Measurements from ENCODE around the gene MAN2A2.
A peak's percentile ranks its signal among the peaks of the same experiment; 100 is the strongest.
"Not testable (repeated sequence)": the region's sequence is repeated elsewhere in the genome, so short reads cannot be mapped to it uniquely, and the experiment has no call there.

The MAN2A2 gene

GRCh38 chr15:90926766-90927165, 23.7 kb downstream of the MAN2A2 start:
- peaks cover 42% of the 10 kb centered on the region for H3K4me1 Mint-ChIP-seq
- not testable (repeated sequence) for H3K4me3 Mint-ChIP-seq; H3K9me3 Mint-ChIP-seq; H3K27me3 Mint-ChIP-seq; DNase-seq; H3K27ac Mint-ChIP-seq; H3K36me3 Mint-ChIP-seq (ENCODE audit: low read depth); ATAC-seq

DNA sequence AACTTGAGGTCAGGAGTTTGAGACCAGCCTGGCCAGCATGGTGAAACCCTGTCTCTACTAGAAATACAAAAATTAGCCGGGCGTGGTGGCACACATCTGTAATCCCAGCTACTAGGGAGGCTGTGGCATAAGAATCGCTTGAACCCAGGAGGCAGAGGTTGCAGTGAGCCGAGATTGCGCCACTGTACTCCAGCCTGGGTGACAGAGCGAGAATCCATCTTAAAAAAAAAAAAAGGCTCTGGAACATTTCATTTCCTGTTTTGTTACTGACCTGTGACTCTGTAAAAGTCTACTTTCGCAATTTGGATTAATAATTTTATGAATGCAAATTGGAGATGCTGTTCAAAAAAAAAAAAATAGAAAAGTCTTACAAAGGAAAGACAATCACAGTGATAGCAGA, 25.0 kb downstream of the MAN2A2 start:
- not testable (repeated sequence) for H3K36me3 Mint-ChIP-seq (ENCODE audit: low read depth); H3K27ac Mint-ChIP-seq; H3K9me3 Mint-ChIP-seq; ATAC-seq; DNase-seq; H3K27me3 Mint-ChIP-seq
- Mint-ChIP-seq H3K4me3 (peak overlapping the region; percentile 57), H3K4me1 (peaks cover 46% of the 10 kb centered on the region)

DNA sequence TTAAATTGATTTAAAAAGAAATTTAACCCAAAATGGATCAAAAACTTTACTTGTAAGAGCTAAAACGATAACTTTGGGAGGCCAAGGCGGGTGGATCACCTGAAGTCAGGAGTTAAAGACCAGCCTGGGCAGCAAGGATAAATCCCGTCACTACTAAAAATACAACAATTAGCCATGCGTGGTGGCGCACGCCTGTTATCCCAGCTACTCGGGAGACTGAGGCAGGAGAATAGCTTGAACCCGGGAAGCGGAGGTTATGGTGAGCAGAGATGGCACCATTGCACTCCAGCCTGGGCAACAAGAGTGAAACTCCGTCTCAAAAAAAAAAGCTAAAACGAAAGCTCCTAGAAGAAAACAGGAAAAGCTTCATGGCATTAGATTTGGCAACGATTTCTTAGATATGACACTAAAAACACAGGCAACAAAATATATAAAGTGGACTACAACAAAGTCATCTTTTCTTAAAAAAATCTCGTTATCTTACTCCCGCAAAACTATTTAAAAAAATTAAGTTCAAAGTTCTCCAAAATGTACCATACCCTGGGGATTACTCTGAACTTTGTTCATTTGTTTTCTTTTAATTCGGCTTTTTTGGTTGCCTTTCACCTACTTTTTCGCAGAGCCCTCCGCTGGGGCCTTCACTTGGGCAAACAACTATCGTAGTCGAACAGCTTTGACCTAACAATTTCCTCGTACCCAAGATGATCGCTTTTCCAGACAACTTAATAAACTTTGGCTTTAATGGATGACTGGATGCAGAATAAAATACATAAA, 26.3 kb downstream of the MAN2A2 start:
- Mint-ChIP-seq H3K9me3 (no peaks in the 10 kb centered on the region), H3K27me3 (no peaks in the 10 kb centered on the region), H3K4me1 (peaks cover 48% of the 10 kb centered on the region), H3K4me3 (peak overlapping the region; percentile 98), H3K36me3 (ENCODE audit: low read depth) (no peaks in the 10 kb centered on the region), H3K27ac (peak overlapping the region; percentile 99)
- DNase-seq = no peak
- ATAC-seq = no peak

DNA sequence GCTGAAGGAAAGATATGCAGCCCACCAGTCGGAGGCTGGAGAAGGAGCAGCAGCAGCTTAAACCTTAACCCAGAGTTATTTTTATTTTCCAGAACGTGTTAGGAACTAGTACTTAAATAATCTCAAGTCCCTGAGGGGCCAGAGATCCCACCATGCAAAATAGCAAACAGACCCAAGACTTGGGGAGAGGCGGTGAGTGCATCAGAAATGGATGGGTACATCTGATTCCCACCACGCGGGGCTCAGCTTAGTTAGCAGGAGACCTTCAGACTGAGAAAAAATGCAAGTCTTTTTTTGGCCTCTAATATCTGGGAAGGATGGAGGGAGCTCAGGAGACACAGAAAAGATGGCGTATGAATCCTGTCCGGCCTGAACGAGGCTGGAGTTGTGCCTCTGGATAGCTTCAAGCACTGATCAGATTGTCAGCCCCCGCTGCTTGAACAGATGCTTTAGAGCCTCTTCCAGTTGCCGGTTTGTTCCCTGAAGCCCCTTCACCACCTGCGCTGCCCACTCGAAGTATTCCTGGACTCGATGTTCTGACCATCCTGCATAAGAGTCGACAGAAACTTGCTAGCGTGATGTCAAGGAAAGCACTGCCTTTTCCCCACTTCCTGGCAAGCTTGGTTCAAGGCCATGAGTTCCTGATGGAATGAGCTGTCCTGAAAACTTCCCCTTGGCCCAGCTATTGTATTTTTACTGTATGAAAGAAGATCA, 27.9 kb downstream of the MAN2A2 start:
- H3K27ac Mint-ChIP-seq = peak overlapping the region; percentile 99
- no peaks in the 10 kb centered on the region for H3K9me3 Mint-ChIP-seq
- H3K36me3 Mint-ChIP-seq (ENCODE audit: low read depth) = no peaks in the 10 kb centered on the region
- ATAC-seq (no peak), DNase-seq (peak; percentile 12)
- H3K4me3 Mint-ChIP-seq = peak overlapping the region; percentile 98
- H3K27me3 Mint-ChIP-seq = no peaks in the 10 kb centered on the region
- peaks cover 52% of the 10 kb centered on the region for H3K4me1 Mint-ChIP-seq

DNA sequence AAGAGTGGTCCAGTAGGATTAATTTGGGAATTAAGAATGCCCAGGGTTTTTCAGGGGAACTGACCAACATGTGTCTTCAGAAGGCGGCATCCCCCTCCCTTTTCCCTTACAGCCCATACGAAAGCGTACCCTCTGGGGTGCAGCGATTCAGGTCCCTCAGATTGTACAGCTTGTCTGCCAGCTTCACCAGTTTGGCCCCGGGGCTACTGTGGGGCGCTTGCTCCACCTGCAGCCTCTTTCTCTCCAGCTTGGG, 28.4 kb downstream of the MAN2A2 start:
- ATAC-seq (no peak), DNase-seq (no peak)
- no peaks in the 10 kb centered on the region for H3K27me3 Mint-ChIP-seq
- no peaks in the 10 kb centered on the region for H3K9me3 Mint-ChIP-seq
- H3K4me3 Mint-ChIP-seq = peak overlapping the region; percentile 98
- H3K4me1 Mint-ChIP-seq = peaks cover 57% of the 10 kb centered on the region
- peak overlapping the region; percentile 99 for H3K27ac Mint-ChIP-seq
- H3K36me3 Mint-ChIP-seq (ENCODE audit: low read depth) = no peaks in the 10 kb centered on the region

GRCh38 chr15:90931828-90932659, 28.9 kb downstream of the MAN2A2 start, which contains the start of gene HDDC3:
Gene HDDC3, minus strand, starts transcription at chr15:90932549. Its CDS starts 9 bp downstream, at chr15:90932540.
- Mint-ChIP-seq H3K9me3 (no peaks in the 10 kb centered on the region), H3K4me3 (peak within 1 kb of the TSS; percentile 98), H3K4me1 (peaks cover 62% of the 10 kb centered on the region), H3K36me3 (ENCODE audit: low read depth) (no peaks in the 10 kb centered on the region), H3K27me3 (no peaks in the 10 kb centered on the region), H3K27ac (peak within 1 kb of the TSS; percentile 99)
- DNase-seq = peak; percentile 98
- ATAC-seq = peak; percentile 69

DNA sequence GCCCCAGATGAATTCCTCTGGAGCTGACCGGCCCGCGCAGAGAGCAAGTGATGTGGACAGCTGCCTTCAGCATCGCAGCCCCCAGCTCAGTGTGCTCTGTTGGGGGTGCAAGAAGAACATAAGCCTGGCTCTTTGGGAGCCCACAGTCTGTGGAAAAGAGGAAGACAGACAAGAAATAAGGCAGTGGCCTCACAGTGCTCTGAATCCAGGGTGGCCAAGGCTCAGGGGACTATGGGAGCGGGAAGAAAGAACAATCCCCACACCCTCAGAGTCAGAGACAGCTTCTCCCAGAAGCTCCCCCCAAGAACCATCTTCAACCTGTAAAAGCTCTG, 29.5 kb downstream of the MAN2A2 start:
- DNase-seq (no peak), ATAC-seq (no peak)
- peaks cover 64% of the 10 kb centered on the region for H3K4me1 Mint-ChIP-seq
- no peaks in the 10 kb centered on the region for H3K27me3 Mint-ChIP-seq
- H3K4me3 Mint-ChIP-seq = peak overlapping the region; percentile 98
- H3K36me3 Mint-ChIP-seq (ENCODE audit: low read depth) = no peaks in the 10 kb centered on the region
- no peaks in the 10 kb centered on the region for H3K9me3 Mint-ChIP-seq
- peak overlapping the region; percentile 99 for H3K27ac Mint-ChIP-seq

GRCh38 chr15:90933301-90933700, 30.2 kb downstream of the MAN2A2 start:
- no peak for ATAC-seq
- Mint-ChIP-seq H3K4me3 (no peak overlapping the region), H3K27me3 (no peaks in the 10 kb centered on the region), H3K27ac (no peak overlapping the region), H3K36me3 (ENCODE audit: low read depth) (peaks cover under 1% of the 10 kb centered on the region), H3K9me3 (no peaks in the 10 kb centered on the region), H3K4me1 (peaks cover 63% of the 10 kb centered on the region)
- no peak for DNase-seq

DNA sequence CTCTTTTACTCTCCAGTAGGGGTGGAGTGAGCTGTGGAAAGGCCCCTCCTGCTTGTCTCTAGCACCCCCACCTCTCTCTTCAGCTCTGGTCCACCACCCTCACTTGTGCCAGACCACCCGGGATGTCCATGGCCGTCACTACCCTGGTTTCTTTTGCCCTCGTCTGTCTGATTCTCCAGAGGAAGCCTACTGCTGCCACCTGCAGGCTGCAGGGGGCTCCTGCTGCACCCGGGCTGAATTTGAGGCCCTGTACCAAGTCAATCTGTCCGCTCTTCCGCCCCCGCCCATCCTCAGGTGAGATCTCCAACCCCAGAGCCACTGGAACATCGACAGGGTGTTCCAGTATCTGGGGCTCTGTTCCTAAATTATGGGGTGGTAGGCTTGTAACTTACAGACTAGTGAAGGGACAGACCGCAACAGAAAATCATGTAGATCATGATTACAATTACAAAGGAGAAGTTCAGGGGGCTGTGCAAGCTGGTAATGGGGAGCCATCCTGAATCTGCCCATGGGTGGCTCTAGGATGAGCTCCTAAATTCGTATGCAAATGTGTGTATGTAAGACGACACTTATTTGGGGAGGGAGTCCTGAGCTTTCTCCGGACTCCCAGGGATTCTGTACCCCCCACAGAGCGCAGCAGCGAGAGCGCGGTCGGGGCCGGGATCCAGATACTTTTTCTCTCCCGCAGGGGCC, 31.3 kb downstream of the MAN2A2 start:
- Mint-ChIP-seq H3K9me3 (no peaks in the 10 kb centered on the region), H3K4me1 (peaks cover 56% of the 10 kb centered on the region), H3K4me3 (peak overlapping the region; percentile 84), H3K27me3 (no peaks in the 10 kb centered on the region), H3K27ac (peak overlapping the region; percentile 92), H3K36me3 (ENCODE audit: low read depth) (peaks cover 2% of the 10 kb centered on the region)
- peak; percentile 33 for ATAC-seq
- DNase-seq = peak; percentile 90

DNA sequence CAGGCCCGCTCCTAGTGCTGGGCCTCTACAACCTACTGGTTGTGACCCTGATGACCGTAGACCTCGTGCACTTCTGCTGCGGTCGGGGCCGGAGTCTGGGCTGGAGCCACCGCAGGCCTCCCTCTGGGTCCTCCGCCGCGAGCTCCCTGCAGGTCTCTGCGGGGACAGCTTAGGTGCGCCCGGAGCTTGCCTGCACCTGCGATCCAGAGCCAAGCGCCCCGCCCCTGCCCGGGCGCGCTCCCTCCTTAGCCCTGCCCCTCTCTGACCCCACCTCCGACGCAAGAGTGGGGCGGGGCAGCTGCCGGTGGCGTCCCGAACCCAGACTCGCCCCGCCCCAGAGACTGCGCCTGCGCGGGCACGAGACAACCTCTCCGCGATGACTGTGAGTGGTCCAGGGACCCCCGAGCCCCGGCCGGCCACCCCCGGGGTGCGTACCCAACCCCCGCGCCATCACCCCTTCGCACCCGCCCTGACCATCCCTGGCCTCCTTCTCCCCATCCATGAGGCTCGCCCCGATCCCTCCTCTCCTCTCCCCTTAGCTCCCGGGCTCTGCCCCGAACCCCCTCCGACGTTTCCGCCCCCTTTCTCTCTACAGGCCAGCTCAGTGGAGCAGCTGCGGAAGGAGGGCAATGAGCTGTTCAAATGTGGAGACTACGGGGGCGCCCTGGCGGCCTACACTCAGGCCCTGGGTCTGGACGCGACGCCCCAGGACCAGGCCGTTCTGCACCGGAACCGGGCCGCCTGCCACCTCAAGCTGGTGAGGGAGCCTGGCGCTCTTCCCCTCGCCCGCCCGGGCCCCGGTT, 32.0 kb downstream of the MAN2A2 start, which contains the start of gene UNC45A:
Gene UNC45A (plus strand): TSS at position 337 of the 803 bp plus-strand sequence. CDS start 40 bp downstream, at position 377.
- DNase-seq = peak; percentile 99
- Mint-ChIP-seq H3K9me3 (no peaks in the 10 kb centered on the region), H3K27me3 (no peaks in the 10 kb centered on the region), H3K4me1 (peaks cover 50% of the 10 kb centered on the region), H3K4me3 (peak within 1 kb of the TSS; percentile 84), H3K27ac (peak within 1 kb of the TSS; percentile 92), H3K36me3 (ENCODE audit: low read depth) (peaks cover 5% of the 10 kb centered on the region)
- peak; percentile 75 for ATAC-seq

- ATAC-seq = no peak
- no peaks in the 10 kb centered on the region for H3K9me3 Mint-ChIP-seq
- no peaks in the 10 kb centered on the region for H3K27me3 Mint-ChIP-seq
- H3K36me3 Mint-ChIP-seq (ENCODE audit: low read depth) = peaks cover 16% of the 10 kb centered on the region
- no peak for DNase-seq
- no peak overlapping the region for H3K27ac Mint-ChIP-seq
- H3K4me3 Mint-ChIP-seq = peak overlapping the region; percentile 84
- H3K4me1 Mint-ChIP-seq = peaks cover 36% of the 10 kb centered on the region
Observed at GRCh38 chr15:90936823-90937222, 33.7 kb downstream of the MAN2A2 start.

GRCh38 chr15:90938261-90938660, 35.2 kb downstream of the MAN2A2 start:
- ATAC-seq = no peak
- H3K4me3 Mint-ChIP-seq = no peak overlapping the region
- no peak for DNase-seq
- no peaks in the 10 kb centered on the region for H3K27me3 Mint-ChIP-seq
- H3K27ac Mint-ChIP-seq = no peak overlapping the region
- peaks cover 25% of the 10 kb centered on the region for H3K36me3 Mint-ChIP-seq (ENCODE audit: low read depth)
- no peaks in the 10 kb centered on the region for H3K9me3 Mint-ChIP-seq
- H3K4me1 Mint-ChIP-seq = peaks cover 29% of the 10 kb centered on the region

- Mint-ChIP-seq H3K27ac (no peak overlapping the region), H3K36me3 (ENCODE audit: low read depth) (peaks cover 32% of the 10 kb centered on the region), H3K27me3 (no peaks in the 10 kb centered on the region), H3K9me3 (no peaks in the 10 kb centered on the region), H3K4me1 (peaks cover 16% of the 10 kb centered on the region), H3K4me3 (no peak overlapping the region)
- DNase-seq (no peak), ATAC-seq (no peak)
Observed at GRCh38 chr15:90939756-90940155, 36.7 kb downstream of the MAN2A2 start.

Data from activated naive CD8-positive, alpha-beta T cell treated with anti-CD3 and anti-CD28 coated beads, Interleukin-2, amount 50 U/mL, for 24 hours (primary cell).